Activated T-cell treated with anti-CD3 and anti-CD28 coated beads for 4 hours (primary cell): ENCODE data around the gene MRPL50.
"Not testable (repeated sequence)": the region's sequence is repeated elsewhere in the genome, so short reads cannot be mapped to it uniquely, and the experiment has no call there.

ENCODE experiments used
- DNase-seq: peaks from one replicate; pipeline ENCODE4 v3.0.0-alpha.2; 2020

The MRPL50 gene

DNA sequence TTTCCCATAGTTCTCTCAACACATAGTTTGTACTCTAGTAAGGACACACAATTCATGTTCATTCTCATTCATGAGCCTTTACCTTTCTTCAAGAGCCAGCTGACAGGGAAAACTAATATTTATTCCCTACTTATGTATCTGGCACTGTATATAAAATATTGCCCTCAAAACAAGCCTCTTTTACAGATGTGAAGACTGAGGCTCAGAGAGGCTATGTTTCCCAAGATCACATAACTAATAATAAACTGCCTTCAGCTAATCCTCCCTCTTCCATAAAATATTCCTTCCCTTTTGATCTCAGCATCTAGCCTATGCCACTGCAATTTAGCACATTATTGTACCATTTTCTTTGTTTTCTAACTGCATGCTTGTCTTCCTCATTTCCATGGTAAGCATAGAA is 19.0 kb upstream of the MRPL50 start:
- DNase-seq: no peak

DNA sequence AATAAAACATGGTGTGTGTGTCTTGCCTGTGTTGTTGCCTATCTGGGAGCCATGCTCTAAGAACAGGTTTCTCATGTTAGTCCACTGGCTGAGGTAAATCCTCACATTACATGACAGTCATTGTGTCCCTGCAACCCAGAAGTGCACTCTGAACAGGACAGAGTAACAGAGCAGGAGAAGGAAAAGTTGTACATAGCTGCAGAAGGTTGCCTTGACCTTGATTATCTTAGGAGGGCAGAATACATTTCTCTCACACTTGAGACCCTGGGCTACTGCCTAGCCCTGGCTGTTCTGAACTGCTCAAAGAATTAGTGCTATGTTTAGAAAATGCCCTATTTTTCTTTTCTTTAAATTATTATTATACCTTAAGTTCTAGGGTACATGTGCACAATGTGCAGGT is 17.2 kb upstream of the MRPL50 start:
- no peak for DNase-seq

- no peak for DNase-seq
Observed at GRCh38 chr9:101414839-101415238, 16.4 kb upstream of the MRPL50 start.

DNA sequence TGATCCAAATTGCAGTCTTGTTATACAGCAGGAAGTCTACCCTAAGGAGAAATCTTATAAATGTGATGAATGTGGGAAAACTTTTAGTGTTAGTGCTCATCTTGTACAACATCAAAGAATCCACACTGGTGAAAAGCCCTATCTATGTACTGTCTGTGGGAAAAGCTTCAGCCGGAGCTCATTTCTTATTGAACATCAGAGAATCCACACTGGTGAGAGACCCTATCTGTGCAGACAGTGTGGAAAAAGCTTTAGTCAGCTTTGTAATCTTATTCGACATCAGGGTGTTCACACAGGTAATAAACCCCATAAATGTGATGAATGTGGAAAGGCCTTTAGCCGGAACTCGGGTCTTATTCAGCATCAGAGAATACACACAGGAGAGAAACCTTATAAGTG is 10.7 kb upstream of the MRPL50 start:
- DNase-seq: no peak

DNA sequence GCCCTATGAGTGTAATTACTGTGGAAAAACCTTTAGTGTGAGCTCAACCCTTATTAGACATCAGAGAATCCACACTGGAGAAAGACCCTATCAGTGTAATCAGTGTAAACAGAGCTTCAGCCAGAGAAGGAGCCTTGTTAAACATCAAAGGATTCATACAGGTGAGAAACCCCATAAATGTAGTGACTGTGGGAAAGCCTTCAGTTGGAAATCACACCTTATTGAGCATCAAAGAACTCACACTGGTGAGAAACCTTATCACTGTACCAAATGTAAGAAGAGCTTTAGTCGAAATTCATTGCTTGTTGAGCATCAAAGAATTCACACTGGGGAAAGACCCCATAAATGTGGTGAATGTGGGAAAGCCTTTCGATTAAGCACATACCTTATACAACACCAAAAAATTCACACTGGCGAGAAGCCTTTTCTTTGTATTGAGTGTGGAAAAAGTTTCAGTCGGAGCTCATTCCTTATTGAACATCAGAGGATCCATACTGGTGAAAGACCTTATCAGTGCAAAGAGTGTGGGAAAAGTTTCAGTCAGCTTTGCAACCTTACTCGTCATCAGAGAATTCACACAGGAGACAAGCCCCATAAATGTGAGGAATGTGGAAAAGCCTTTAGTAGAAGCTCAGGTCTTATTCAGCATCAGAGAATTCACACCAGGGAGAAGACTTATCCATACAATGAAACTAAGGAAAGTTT is 10.1 kb upstream of the MRPL50 start:
- no peak for DNase-seq

GRCh38 chr9:101403516-101404285 is 5.3 kb upstream of the MRPL50 start:
- DNase-seq: no peak

DNA sequence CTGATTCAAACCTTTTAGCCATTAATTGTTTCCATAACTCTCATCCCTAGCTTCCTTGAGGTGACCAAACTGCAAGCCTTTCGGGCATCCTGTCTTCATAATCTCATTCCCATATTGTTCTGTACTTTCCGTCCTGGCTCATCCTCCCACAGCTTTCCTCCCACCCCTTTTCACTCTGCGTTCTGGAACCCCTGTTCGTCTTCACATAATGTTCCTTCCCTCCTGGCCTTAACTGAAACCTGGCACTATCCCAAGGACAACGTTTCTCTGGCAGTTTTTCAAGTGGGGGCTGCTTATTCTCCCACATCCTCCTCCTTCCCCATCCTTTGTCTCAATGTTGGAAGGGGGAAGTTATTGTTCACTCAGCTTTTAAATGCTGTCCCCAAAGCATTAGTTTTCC is 1.7 kb upstream of the MRPL50 start:
- no peak for DNase-seq

- DNase-seq: no peak
Observed at GRCh38 chr9:101399643-101399970, 1.2 kb upstream of the MRPL50 start.

GRCh38 chr9:101398930-101399642 is 668 bp upstream of the MRPL50 start:
- DNase-seq: no peak

DNA sequence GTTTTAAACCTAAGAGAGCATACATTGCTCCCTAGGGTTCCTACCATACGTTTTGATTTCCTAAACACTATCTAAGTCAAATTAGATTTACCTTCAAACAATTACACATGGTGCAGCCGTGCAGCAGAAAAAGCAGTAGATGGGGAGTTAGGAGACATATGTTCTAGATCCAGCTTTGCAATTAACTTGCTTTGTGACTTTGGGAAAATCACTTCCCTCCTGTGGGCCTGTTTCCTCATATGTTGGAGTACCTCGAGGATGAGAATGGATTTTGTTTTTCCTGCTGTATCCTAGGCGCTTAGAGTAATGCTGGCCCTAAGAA is 711 bp downstream of the MRPL50 start:
- no peak for DNase-seq

DNA sequence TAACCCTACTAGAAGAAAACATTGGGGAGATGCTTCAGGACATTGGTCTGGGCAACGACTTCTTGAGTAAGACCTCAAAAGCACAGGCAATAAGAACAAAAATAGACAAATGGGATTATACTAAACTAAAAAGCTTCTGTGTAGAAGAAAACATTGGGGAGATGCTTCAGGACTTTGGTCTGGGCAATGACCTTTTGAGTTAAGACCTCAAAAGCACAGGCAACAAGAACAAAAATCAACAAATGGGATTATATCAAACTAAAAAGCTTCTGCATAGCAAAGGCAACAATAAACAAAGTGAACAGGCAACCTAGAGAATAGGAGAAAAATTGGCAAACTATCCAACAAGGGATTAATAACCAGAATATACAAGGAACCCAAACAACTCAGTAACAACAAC is 3.7 kb downstream of the MRPL50 start:
- DNase-seq: no peak

DNA sequence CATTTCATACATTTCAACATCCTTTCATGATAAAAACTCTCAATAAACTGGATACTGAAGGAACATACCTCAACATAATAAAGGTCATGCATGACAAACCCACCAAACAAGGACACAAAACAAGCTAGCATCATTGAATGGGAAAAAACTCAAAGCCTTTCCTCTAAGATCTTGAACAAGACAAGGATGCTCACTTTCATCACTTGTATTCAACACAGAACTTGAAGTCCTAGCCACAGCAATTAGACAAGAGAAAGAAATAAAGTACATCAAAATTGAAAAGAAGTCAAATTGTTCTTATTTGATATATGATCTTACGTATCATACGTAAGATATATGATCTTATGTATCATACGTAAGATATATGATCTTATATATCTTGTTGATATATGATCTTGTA is 5.3 kb downstream of the MRPL50 start:
- DNase-seq: no peak

DNA sequence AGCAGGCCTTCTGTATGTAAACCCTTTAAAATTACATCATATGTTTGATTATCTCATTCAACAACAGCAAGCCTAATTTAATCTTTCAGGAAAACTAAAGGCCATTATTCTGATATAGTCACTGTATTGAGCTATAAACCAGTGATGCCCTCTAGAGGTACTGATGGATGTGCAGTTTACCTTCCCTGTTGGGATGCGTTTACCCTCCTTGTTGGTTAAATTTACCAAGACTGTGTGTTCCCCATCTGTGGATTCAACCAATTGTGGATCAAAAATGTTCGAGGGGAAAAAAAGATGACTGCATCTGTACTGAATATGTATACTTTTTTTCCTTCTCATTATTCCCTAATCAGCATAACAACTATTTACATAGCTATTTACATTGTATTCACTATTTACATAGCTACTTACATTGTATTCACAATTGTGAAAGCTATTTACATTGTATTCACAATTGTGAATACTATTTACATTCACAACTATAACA is 9.9 kb downstream of the MRPL50 start:
- DNase-seq: no peak

DNA sequence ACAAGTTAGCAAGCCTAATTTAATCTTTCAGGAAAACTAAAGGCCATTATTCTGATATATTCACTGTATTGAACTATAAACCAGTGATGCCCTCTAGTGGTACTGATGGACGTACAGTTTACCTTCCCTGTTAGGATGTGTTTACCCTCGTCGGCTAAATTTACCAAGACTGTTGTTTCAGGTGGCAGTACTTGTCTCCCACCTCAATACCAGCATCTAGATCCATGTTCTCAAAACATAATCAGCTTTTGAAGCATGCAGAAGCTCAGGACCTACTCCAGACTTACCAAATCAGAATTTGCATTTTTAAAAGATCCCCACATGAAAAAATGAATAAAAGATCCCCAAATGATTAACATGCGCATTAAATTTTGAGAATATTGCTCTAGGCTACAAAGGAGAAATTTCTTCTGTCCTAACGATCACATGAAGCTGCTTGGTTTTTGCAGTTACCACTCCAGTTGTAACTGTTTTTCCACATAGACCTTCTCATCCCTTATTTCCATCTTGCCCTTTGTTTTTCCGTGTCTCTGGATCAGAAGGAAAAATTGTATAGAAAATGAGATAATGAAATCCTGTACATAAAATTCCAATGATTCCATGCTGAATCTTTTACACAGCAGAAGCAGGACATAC is 10.4 kb downstream of the MRPL50 start:
- no peak for DNase-seq

DNA sequence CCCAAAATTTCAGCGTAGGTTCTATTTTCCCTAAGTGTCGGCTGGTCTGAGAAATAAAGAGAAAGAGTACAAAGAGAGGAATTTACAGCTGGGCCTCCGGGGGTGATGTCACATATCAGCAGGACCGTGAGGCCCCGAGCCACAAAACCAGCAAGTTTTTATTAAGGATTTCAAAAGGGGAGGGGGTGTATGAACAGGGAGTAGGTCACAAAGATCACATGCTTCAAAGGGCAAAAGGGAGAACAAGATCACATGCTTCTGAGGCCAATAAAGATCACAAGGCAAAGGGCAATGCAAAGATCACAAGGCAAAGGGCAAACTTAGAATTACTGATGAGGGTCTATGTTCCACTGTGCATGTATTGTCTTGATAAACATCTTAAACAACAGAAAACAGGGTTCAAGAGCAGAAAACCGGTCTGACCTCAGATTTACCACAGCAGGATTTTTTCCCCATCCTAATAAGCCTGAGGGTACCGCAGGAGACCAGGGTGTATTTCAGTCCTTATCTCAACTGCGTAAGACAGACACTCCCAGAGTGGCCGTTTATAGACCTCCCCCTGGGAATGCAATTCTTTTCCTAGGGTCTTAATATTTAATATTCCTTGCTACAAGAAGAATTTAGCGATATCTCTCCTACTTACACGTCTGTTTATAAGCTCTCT is 13.4 kb downstream of the MRPL50 start, which contains the start of gene BAAT:
TSS of gene BAAT (minus strand) at position 134 of the 664 bp plus-strand sequence. CDS start 13,602 bp downstream, outside the sequence.
- not testable (repeated sequence) for DNase-seq

- DNase-seq: no peak
Observed at GRCh38 chr9:101383361-101383760, 15.1 kb downstream of the MRPL50 start.

GRCh38 chr9:101381833-101382342 is 16.5 kb downstream of the MRPL50 start:
- no peak for DNase-seq

DNA sequence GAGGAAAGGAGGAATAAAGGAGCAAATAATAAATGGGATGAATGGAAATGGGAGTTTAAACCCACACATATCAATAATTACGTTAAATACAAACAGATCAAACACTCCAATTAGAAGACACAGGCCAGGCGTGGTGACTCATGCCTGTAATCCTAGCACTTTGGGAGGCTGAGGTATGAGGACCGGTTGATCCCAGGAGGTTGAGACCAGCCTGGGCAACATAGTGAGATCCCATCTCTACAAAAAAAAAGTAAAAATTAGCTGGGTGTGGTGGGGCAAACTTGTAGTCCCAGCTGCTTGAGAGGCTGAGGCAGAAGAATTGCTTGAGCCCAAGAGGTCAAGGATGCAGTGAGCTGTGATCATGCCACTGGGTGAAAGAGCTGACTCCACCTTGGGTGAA is 17.3 kb downstream of the MRPL50 start:
- DNase-seq: no peak

DNA sequence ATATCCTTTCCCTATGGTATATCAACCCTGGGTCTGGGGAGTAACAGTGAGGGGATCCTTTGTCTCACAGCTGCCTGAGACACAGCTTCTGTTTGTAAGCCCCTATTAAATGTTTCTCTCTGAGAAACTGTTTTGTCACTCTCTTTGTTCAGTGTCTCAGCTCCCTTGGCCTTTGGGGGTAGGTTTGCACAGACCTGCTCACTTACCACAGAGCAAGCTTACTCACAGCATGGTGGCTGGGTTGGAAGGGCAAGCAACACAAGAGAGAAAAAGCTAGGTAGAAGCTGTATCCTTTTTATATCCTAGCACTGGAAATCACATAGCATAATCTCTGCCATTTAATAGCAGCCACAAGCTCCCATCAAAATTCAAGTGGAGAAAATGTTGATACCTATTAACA is 18.1 kb downstream of the MRPL50 start:
- no peak for DNase-seq

DNA sequence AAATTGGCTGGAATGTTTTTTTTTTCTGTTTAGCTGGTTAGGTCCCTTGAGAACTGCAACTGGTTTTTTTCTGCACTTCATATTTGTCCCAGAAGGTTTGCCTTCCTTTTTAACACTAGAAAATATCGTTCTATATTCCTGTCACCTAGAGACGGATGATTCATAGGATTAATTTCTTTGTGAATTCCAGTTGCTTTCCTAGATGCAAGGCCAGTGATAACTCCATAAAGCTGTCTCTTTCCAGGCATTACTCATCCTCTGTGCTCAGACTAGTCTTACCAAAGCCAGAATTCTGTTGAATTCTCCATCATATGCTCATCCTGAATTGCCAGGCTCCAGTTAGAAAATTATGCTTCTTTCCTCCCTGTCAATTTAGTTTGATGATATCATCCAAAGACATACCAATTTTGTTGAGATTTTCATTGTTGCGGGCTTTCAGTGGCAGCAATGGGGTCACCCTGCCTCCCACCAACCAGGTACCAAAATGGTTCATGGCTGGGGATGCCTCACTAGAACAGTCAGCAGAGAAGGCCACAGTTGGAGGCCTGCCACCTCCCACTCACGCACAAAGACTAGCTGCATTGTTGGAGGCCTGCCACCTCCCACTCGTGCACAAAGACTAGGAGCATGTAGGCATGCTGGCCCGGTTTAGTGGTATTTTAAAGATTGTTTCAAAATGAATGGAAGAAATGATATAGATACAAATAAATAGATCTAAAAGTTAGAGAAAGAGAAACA is 22.1 kb downstream of the MRPL50 start:
- DNase-seq: no peak

DNA sequence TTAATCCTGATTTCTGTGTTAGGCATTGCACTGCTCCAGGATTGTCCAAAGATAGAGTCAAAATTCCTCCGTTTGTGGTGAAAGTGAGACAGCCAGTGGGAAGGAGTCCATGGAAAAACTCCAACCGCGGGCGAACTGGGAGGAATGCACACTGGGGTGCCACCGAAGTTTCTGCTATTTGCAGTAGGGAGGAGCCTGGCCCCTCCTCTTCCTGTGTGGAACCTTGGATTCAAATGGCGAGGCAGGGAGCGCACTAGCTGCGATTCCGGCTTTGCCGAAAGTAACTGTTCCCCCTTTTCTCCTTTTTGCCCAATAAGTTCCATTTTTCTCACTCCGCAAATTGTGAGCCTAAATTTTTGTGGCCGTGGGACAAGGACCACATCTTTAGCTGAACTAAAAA is 22.9 kb downstream of the MRPL50 start:
- no peak for DNase-seq
